Panc1 (cell line): Measurements from ENCODE around the gene TBRG4. TPM values are rescaled to one million over a fixed set of nuclear protein-coding genes. Genes with fewer than 3 reads are reported as not detected.

Experiments used
- ATAC-seq: fragments of 200-7000 bp; cut with Tn5 transposase; 2 replicates; pipeline ENCODE4 v1.9.1; 2020; ENCODE audit warnings: mild to moderate bottlenecking, moderate library complexity
- BruUV-seq: library from RNA; stranded (reverse); fragments of 400-500 nt; replicated peaks from 2 replicates; lab custom pipeline; 2021; lab: Mats Ljungman, UMichigan
- CTCF ChIA-PET: fragments of 300-600 bp; sonication (Branson Sonifier 250); formaldehyde crosslinking; loops from one replicate; lab custom pipeline; 2022; ENCODE audit warnings: antibody characterized with exemption; lab: Charles Lee
- POLR2A ChIA-PET: fragments of 300-600 bp; sonication (Branson Sonifier 250); formaldehyde crosslinking; loops from one replicate; lab custom pipeline; 2022; ENCODE audit warnings: antibody characterized with exemption; lab: Charles Lee
- DNase-seq: peaks from one replicate; pipeline ENCODE4 v3.0.0-alpha.2; 2010; ENCODE audit warnings: low read depth, low spot score
- H3K27ac ChIP-seq: 2 replicates; pipeline ENCODE4 v1.5.1; 2011; ENCODE audit warnings: mild to moderate bottlenecking, low read length, inconsistent platforms
- H3K27me3 ChIP-seq: fragments of 200-500 bp; sonication (Bioruptor generic); 2 replicates; pipeline ENCODE4 v1.6.0; 2014; ENCODE audit warnings: low read length, inconsistent platforms; ENCODE audit not compliant: control insufficient read depth, insufficient read depth
- H3K36me3 ChIP-seq: fragments of 200-500 bp; sonication (Bioruptor generic); 2 replicates; pipeline ENCODE4 v1.5.1; 2014; ENCODE audit warnings: inconsistent platforms, mild to moderate bottlenecking, low read length, moderate library complexity; ENCODE audit not compliant: control insufficient read depth, insufficient read depth
- H3K4me1 ChIP-seq: 2 replicates; pipeline ENCODE4 v1.5.1; 2011; ENCODE audit warnings: inconsistent platforms, mild to moderate bottlenecking, low read length, moderate library complexity; ENCODE audit not compliant: control insufficient read depth, insufficient read depth
- H3K4me3 ChIP-seq, 2 experiments: 2 replicates each; pipeline ENCODE4 v1.5.1; 2011 to 2012; ENCODE audit warnings: low read depth in 2 of 2, low read length in 2 of 2, mild to moderate bottlenecking in 2 of 2, inconsistent platforms in 1 of 2, moderate library complexity in 1 of 2
- H3K9me3 ChIP-seq: fragments of 200-500 bp; sonication (Bioruptor generic); 2 replicates; pipeline ENCODE4 v1.5.1; 2014; ENCODE audit warnings: low read depth, mild to moderate bottlenecking, inconsistent platforms, low read length, moderate library complexity; ENCODE audit not compliant: control insufficient read depth, insufficient read depth
- POLR2AphosphoS5 ChIP-seq: IDR thresholded peaks from 2 replicates; pipeline ENCODE4 v1.6.1; 2012; ENCODE audit warnings: mild to moderate bottlenecking, low read depth, low read length, moderate library complexity
- SIN3A ChIP-seq: IDR thresholded peaks from 2 replicates; pipeline ENCODE4 v1.6.1; 2012; ENCODE audit warnings: low read depth, mild to moderate bottlenecking, low read length, moderate library complexity, borderline replicate concordance; ENCODE audit not compliant: insufficient read depth
- TCF7L2 ChIP-seq: IDR thresholded peaks from 2 replicates; pipeline ENCODE4 v1.6.1; 2011; ENCODE audit warnings: mild to moderate bottlenecking, low read depth, low read length, inconsistent platforms
- in situ Hi-C: cut with HindIII; loops from 2 replicates; pipeline ENCODE4 v1.10.0; 2016; ENCODE audit warnings: low sequenced_read_pairs, low pct_unique_long_range_greater_than_20kb
- intact Hi-C: fragments of 100-400 bp; cut with micrococcal nuclease; formaldehyde crosslinking; loops from one replicate; pipeline ENCODE4 v1.10.0; 2022; ENCODE audit not compliant: unreplicated experiment
- total RNA-seq: library from RNA; stranded (reverse); gene quantifications from one replicate; pipeline ENCODE4 v1.2.1, GENCODE V29; 2021; ENCODE audit not compliant: unreplicated experiment
- TF ChIP-seq, protein P1 (sequence below), 2 experiments: IDR thresholded peaks; 2 replicates each; pipeline ENCODE4 v1.6.1; 2011 to 2012; ENCODE audit warnings: low read depth in 2 of 2, control low read depth in 1 of 2, low read length in 1 of 2, mild to moderate bottlenecking in 1 of 2, moderate library complexity in 1 of 2; ENCODE audit not compliant: insufficient read depth in 1 of 2
- TF ChIP-seq, protein P2 (sequence below): fragments of 450-650 bp; IDR thresholded peaks from 2 replicates; pipeline ENCODE4 v1.5.1; 2017; ENCODE audit warnings: mild to moderate bottlenecking

TBRG4 gene
- total RNA-seq, 1 experiment from 2014 or later: 149 TPM

DNA sequence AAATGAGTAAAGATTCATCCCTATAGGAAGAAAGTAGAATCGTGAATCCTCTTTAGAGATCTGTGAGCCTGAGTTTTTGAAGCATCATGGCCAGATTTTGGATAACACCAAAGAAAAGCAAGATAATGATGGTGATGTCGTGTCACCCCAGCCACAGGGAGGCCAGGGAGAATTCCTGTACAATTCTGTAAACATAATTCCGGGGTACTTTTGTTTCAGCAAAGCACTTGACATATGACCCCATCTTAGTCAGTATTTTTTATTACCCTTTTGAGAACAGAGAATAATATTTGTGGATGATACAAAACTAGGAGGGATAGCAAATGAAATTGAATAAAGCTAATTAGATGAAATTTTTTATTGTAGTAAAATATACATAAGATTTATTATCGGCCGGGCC, 56.5 kb downstream of the TBRG4 start:
- Histone ChIP-seq H3K4me1 (no peaks in the 10 kb centered on the region), H3K27ac (no peak overlapping the region), H3K36me3 (no peaks in the 10 kb centered on the region), H3K4me3 (no peak overlapping the region), H3K27me3 (no peaks in the 10 kb centered on the region), H3K9me3 (no peaks in the 10 kb centered on the region)
- TF ChIP-seq TCF7L2 (no peak), SIN3A (no peak), POLR2AphosphoS5 (no peak)
- TF ChIP-seq, protein P1, sequence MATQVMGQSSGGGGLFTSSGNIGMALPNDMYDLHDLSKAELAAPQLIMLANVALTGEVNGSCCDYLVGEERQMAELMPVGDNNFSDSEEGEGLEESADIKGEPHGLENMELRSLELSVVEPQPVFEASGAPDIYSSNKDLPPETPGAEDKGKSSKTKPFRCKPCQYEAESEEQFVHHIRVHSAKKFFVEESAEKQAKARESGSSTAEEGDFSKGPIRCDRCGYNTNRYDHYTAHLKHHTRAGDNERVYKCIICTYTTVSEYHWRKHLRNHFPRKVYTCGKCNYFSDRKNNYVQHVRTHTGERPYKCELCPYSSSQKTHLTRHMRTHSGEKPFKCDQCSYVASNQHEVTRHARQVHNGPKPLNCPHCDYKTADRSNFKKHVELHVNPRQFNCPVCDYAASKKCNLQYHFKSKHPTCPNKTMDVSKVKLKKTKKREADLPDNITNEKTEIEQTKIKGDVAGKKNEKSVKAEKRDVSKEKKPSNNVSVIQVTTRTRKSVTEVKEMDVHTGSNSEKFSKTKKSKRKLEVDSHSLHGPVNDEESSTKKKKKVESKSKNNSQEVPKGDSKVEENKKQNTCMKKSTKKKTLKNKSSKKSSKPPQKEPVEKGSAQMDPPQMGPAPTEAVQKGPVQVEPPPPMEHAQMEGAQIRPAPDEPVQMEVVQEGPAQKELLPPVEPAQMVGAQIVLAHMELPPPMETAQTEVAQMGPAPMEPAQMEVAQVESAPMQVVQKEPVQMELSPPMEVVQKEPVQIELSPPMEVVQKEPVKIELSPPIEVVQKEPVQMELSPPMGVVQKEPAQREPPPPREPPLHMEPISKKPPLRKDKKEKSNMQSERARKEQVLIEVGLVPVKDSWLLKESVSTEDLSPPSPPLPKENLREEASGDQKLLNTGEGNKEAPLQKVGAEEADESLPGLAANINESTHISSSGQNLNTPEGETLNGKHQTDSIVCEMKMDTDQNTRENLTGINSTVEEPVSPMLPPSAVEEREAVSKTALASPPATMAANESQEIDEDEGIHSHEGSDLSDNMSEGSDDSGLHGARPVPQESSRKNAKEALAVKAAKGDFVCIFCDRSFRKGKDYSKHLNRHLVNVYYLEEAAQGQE (IDR thresholded peaks at IDR 0.05; ENCODE audit: insufficient read depth in 1 of 2, low read depth in 2 of 2, low read length in 1 of 2): no peak
- TF ChIP-seq, protein P2, sequence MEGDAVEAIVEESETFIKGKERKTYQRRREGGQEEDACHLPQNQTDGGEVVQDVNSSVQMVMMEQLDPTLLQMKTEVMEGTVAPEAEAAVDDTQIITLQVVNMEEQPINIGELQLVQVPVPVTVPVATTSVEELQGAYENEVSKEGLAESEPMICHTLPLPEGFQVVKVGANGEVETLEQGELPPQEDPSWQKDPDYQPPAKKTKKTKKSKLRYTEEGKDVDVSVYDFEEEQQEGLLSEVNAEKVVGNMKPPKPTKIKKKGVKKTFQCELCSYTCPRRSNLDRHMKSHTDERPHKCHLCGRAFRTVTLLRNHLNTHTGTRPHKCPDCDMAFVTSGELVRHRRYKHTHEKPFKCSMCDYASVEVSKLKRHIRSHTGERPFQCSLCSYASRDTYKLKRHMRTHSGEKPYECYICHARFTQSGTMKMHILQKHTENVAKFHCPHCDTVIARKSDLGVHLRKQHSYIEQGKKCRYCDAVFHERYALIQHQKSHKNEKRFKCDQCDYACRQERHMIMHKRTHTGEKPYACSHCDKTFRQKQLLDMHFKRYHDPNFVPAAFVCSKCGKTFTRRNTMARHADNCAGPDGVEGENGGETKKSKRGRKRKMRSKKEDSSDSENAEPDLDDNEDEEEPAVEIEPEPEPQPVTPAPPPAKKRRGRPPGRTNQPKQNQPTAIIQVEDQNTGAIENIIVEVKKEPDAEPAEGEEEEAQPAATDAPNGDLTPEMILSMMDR: no peak
- in situ Hi-C loops: no loop called here
- no peak for ATAC-seq
- intact Hi-C loops: no loop called here
- DNase-seq: no peak
- CTCF ChIA-PET: no interaction called here
- no TSS peak for BruUV-seq
- POLR2A ChIA-PET: no interaction called here

DNA sequence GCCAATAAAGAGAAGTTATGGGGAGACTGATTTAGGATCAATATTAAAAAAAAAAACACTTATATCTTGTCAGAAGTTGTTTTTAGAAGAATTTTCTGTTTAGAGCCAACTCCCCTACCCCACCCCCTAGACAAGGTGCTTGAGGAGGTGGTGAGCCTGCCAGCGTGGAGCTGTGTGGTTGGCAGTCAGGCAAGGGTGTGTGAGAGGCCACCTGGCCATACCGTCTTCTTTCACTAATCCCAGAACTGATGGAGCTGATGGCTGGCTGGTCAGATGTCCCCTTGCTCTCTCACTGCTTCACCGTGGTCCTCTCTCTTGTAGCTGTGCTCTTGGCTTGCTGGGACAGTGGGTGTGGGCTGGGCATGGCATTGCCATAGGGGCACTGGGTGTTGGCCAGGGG, 57.1 kb downstream of the TBRG4 start:
- TF ChIP-seq TCF7L2 (no peak), SIN3A (no peak), POLR2AphosphoS5 (no peak)
- TF ChIP-seq, protein P2: no peak
- TF ChIP-seq, protein P1 (IDR thresholded peaks at IDR 0.05; ENCODE audit: insufficient read depth in 1 of 2, low read depth in 2 of 2, low read length in 1 of 2): no peak
- Histone ChIP-seq H3K9me3 (no peaks in the 10 kb centered on the region), H3K4me1 (no peaks in the 10 kb centered on the region), H3K36me3 (no peaks in the 10 kb centered on the region), H3K27me3 (no peaks in the 10 kb centered on the region), H3K4me3 (no peak overlapping the region), H3K27ac (no peak overlapping the region)
- intact Hi-C loops (no loop called here), in situ Hi-C loops (no loop called here)
- DNase-seq (no peak), ATAC-seq (no peak)
- CTCF ChIA-PET: interaction anchor here (0.6 kb wide), 1 partner anchor 187 kb away, joined by 4 read pairs; no protein-coding TSS in a partner anchor
- no TSS peak for BruUV-seq
- POLR2A ChIA-PET: interaction anchor here (0.6 kb wide), 1 partner anchor 52 kb away, joined by 3 read pairs; no protein-coding TSS in a partner anchor
